ENCODE results near the gene TJP3.

The TJP3 gene

GRCh38 chr19:3720349-3720917 is 12.2 kb downstream of the TJP3 start:
- DNase-seq: no peak

GRCh38 chr19:3721131-3721886 is 13.1 kb downstream of the TJP3 start:
- DNase-seq: peak; percentile 87 to 93

GRCh38 chr19:3721887-3722442 is 13.8 kb downstream of the TJP3 start:
- DNase-seq: no peak

GRCh38 chr19:3722443-3723109 is 14.4 kb downstream of the TJP3 start:
- DNase-seq: no peak

GRCh38 chr19:3723110-3723488 is 14.9 kb downstream of the TJP3 start:
- no peak for DNase-seq

GRCh38 chr19:3723883-3724282 is 15.7 kb downstream of the TJP3 start:
- no peak for DNase-seq

GRCh38 chr19:3725121-3725520 is 16.9 kb downstream of the TJP3 start:
- no peak for DNase-seq

GRCh38 chr19:3725640-3726310 is 17.6 kb downstream of the TJP3 start:
- DNase-seq: no peak

GRCh38 chr19:3730457-3730958 is 22.3 kb downstream of the TJP3 start:
- DNase-seq: no peak

GRCh38 chr19:3732108-3732507 is 23.9 kb downstream of the TJP3 start:
- no peak for DNase-seq

- DNase-seq: no peak
These were observed 25.5 kb downstream of the TJP3 start for GRCh38 chr19:3733549-3734309.

- DNase-seq: no peak
These were observed 26.1 kb downstream of the TJP3 start for GRCh38 chr19:3734310-3734600.

GRCh38 chr19:3736106-3736724 is 28.0 kb downstream of the TJP3 start:
- DNase-seq: no peak

- no peak for DNase-seq
These were observed 29.5 kb downstream of the TJP3 start for GRCh38 chr19:3737487-3738205.

- no peak for DNase-seq
These were observed 30.5 kb downstream of the TJP3 start for GRCh38 chr19:3738477-3739220.

GRCh38 chr19:3740431-3740830 is 32.2 kb downstream of the TJP3 start:
- DNase-seq: no peak

GRCh38 chr19:3743486-3743885 is 35.3 kb downstream of the TJP3 start:
- no peak for DNase-seq

GRCh38 chr19:3745363-3746045 is 37.3 kb downstream of the TJP3 start:
- DNase-seq: no peak

GRCh38 chr19:3746371-3747056 is 38.3 kb downstream of the TJP3 start:
- no peak for DNase-seq
